HG03460 (cell line): ENCODE results near the gene CCBE1.

Source experiments
- ATAC-seq: cut with Tn5 transposase; IDR thresholded peaks from one replicate; pipeline ENCODE4 v1.9.1; 2021; ENCODE audit not compliant: unreplicated experiment

The CCBE1 gene

DNA sequence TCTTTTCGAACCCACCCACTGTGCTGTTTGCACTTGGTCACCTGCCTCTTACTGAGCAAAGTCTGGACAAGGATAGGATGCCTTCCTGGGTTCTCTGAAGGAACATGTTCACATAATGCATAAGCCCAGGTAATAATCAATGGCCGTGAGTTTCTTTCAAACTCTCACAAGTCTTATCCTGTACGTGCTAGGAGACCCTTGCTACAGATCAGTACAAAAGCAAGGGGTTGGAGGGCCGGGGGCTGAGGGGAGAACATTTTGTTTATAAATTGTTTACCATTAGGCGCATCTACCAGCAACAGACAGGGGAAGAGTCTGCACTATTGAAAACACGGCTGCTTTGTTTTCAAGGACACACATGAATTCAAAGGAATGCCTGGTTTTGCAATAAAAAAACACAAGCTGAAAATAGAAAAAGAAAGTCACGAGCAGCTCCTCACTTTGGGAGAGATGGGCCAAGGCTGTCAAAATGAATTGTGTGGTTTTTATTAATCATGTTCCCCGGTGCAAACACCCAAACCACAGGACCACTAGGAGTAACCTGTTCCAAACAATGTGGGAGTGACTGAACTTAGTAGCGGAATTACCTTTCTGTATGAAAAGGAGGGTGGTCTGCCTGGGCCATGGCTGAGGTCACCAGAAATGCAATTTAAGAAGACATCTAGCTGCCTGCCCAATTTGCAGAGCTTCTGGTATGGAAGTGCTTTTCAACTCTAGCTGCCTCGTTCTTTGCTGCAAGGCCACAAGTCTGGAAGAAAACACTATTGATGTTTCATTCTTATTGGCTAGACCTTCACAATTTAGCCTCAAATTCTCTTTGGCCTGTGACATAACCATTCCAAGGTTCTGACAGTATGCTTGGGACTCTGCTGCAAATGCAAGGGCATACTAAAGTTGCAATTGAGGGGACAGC, 73.5 kb downstream of the CCBE1 start:
- ATAC-seq, result no peak

GRCh38 chr18:59621027-59621426, 76.2 kb downstream of the CCBE1 start:
- ATAC-seq, result no peak

DNA sequence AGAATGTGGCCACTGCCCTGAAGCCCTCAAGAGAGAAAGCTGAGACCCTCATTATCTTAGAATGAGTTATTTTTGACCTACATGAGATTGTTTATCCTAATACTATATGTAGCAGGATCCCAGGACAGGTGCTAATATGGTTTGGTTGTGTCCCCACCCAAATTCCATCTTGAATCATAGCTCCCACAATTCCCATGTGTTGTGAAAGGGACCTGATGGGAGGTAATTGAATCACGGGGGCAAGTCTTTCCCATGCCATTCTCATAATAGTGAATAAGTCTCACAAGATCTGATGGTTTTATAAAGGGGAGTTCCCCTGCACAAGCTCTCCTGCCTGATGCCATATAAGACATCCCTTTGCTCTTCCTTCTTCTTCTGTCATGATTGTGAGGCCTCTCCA, 76.8 kb downstream of the CCBE1 start:
- no peak for ATAC-seq

DNA sequence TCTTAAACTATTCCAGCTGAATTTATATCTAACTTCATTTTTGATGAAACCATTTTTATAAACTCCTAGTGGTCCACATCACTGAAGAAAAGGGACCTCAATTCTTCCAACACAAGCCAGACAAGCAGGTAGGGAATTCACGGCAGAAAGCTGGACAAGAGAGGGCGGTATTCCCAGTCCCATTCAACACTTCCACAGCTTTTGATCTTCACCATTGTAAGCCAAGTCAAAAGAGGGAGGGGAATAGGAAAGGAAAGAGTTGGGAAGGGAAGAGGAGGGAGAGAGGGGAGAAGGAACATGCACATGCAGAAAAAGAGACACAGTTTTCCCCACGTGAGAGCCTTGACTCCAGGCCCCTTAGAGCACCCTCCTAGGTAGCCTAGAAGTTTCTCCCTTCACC, 77.4 kb downstream of the CCBE1 start:
- ATAC-seq, result no peak

DNA sequence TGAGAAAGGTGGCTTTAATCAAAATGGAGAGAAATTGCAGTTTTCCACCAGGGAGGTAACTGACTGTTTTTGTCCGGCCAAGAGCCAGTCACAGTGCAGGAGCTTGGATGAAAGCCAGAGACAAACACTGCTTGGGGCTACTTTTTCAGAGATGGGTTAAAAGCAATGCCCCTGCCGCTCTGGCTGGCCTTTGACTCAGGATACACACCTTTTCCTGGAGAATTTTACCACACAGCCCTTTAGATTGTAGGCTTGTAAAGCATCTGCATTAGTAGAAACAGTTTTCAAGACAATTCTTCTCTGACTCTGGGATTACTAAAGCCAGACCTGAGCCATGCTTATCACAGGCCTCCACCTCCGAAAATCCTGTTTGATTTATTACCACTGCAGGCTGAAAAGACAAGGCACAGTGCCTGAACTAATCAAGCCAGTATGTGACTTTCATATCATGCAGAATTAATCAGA, 79.7 kb downstream of the CCBE1 start:
- no peak for ATAC-seq

- no peak for ATAC-seq
Measured at GRCh38 chr18:59616501-59616900, 80.7 kb downstream of the CCBE1 start.

DNA sequence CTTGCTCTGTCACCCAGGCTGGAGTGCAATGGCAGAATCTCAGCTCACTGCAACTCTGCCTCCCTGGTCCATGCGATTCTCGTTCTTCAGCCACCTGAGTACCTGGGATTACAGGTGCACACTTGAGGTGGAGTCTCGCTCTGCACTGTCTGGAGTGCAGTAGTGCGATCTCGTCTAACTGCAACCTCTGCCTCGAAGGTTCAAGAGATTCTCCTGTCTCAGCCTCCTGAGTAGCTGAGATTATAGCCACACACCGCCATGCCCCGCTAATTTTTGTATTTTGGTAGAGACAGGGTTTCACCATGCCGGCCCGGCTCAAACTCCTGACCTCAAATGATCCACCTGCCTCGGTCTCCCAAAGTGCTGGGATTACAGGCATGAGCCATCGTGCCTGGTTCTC, 83.3 kb downstream of the CCBE1 start:
- ATAC-seq, result no peak

DNA sequence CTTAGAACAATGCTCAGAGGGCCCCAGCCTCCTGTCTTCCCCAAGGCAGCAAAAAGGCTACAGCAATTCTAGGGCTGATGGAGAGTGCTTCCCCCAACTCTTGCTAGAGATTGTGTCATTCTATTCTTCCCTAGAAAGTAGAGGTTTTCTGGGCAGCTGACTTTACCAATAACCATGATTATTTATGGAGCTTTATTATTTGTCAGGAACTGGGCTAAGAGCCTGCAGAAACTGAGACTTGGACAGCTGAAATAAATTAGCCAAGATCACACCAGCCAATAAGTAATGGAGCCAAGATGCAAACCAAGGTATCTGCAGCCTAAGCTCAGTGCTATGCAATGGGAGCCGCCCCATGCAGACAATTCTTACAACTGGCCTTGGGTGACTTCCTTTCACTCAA, 84.8 kb downstream of the CCBE1 start:
- no peak for ATAC-seq

DNA sequence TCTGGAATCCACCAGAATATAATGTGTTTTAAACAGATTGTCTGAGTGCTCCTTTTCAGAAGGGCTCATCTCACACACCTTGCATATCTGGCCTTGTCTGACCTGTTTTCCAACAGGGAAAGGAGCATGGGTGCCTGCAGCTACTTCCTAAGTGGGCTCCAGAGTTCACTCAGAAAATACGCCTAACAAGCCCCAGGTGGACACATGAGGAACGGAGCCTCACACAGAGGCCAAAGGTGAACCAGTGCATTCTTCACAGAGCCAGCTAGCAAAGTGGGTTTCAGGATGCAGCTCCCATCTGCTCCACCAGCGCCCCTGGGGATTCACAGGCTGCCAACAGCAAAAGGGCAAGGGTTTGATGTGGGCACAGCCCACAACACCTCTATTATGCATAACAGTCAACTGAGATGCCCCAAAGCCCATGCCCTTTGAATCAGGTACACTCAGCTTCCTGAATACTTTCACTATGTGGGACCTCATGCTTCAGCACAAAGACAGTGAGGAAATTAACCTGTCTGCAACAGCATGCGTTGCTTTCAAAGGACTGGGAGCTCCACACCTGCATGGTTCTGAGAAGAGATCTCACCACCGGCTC, 86.6 kb downstream of the CCBE1 start:
- ATAC-seq, result no peak

DNA sequence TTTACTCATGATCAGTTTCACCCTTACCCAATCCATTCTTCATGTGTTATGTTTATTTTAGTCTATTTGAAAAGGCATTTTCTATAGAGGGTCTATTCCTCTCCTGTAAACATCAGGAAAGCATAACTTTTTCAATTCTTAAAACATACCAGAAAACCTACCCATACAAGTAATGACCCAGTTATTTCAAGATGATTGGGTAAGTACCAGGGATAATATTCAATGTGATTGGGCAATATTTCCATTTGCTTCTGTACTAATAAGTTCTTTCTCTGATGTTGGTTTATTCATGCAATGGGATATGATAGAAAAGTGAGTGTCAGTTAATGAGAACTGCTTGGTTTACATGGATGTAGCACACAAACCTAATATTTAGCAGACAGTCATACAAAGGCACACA, 87.6 kb downstream of the CCBE1 start:
- ATAC-seq, result no peak

GRCh38 chr18:59607471-59607870, 89.8 kb downstream of the CCBE1 start:
- no peak for ATAC-seq

GRCh38 chr18:59607078-59607379, 90.2 kb downstream of the CCBE1 start:
- ATAC-seq, result no peak

- ATAC-seq, result no peak
Measured at GRCh38 chr18:59606193-59607077, 90.8 kb downstream of the CCBE1 start.

DNA sequence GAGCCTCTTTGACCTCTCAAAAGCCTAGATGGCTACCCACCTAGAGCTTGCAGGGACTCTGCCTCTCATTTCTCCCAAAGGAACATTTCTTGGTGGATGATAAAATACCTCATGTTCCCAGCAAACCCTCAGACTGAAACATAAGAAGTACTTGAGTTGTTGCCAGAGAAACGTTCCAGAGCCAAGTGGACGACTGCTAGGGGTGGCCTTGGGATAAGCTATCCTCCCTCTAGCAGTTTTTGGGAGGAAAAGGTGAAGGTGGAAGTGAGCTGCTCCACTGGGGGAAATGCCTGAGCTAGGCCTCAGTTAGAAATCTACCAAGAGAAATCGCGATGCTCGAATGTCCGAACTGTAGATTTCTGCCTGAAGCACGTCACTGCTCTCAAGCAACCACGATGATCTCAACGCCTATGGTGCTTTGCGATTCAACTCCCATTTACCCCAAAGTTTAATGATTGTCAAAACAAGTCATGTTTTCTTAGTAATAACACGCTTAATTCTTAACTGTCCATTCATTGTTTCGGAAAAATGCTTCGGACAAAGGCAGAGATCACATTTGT, 91.5 kb downstream of the CCBE1 start:
- ATAC-seq, result no peak

GRCh38 chr18:59604877-59605276, 92.3 kb downstream of the CCBE1 start:
- no peak for ATAC-seq

GRCh38 chr18:59597049-59597448, 100.2 kb downstream of the CCBE1 start:
- ATAC-seq, result no peak

DNA sequence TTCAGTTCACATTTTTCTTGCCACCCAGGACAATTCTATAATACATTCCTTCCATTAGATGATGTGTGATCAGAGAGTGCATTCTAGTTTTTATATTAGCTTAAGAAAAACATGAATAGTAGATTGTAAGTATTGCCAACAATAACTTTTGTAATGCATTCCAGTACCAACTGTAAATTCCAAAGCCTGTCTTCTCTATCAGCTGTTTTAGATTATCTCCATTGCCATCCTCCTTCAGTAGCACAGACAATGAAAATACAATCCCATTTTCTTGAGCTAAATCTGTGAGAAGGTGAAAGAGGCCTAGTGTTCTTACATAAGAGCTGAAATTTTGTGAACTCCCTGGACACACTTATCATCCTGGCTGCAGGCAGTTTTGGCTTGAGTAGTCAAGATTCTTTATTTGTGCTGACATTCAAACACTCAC, 103.9 kb downstream of the CCBE1 start:
- no peak for ATAC-seq

DNA sequence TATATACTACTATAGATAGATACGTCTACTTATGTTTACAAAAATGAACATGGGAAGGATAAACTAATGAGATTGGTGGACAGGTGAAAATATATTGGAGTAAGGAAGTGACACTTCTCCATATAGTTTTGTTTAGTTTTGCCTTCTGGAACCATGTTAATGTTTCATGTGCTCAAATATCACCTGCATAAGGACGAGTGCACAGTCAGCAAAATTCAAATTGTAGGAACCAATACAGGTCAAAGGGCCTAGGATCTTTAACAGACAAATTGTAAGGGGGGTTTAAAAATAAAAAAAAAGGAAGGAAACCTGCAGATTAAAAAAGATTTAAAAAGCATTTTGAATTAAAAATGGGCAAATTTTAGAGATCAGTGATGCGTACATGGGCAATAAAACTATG, 104.6 kb downstream of the CCBE1 start:
- no peak for ATAC-seq

GRCh38 chr18:59582395-59582794, 114.8 kb downstream of the CCBE1 start:
- ATAC-seq, result no peak

DNA sequence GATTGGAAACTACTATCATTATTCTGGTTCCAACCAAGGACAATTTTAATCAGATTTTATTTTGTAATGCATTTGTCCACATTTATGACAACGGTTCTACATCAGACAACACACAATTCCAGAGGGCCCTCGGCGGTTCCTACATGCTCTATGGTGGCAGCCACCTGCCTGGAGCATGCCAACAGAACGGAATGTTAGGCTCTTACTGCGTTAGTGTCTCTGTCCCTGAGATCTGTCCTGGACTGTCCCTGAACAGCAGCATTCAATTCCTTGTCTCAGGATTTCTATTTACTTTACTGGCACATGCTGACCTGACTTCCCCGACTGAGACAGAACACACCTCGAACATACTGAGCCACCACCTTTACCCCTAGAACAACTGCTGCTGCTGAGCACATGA, 117.7 kb downstream of the CCBE1 start:
- no peak for ATAC-seq

DNA sequence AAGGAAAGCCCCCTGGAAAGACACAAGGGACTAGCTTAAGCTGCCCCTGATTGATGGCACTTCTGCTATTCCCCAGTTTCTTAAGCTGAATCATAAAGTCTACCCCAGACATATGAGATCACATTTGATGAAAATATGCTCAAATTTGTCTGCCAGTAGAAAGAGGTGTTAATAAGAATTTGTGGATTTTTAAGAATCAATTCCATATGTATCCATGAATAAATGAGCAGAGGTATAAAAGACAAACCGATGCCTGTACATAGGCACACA, 119.9 kb downstream of the CCBE1 start:
- no peak for ATAC-seq
